Lung (tissue), 12 donors: ENCODE results near the gene FAM32A. TPM values are rescaled to one million over a fixed set of nuclear protein-coding genes. Genes with fewer than 3 reads are reported as not detected.

ENCODE experiments used
- ATAC-seq: fragments of 200-7000 bp; cut with Tn5 transposase; one replicate; pipeline ENCODE4 v1.9.1; 2020; ENCODE audit warnings: moderate number of reproducible peaks; ENCODE audit not compliant: insufficient read depth, low FRiP score
- DNase-seq, 3 donors: peaks; one replicate each; pipeline ENCODE4 v3.0.0-alpha.2; 2013 to 2017
- H3K27ac ChIP-seq, 2 donors: one replicate each; pipeline ENCODE4 v1.5.1; 2013; ENCODE audit warnings: mild to moderate bottlenecking in 2 of 2, moderate library complexity in 2 of 2, control low read depth in 1 of 2, inconsistent platforms in 1 of 2, low read depth in 1 of 2, low read length in 1 of 2
- H3K27me3 ChIP-seq, 3 donors: one replicate each; pipeline ENCODE4 v1.5.1; 2013; ENCODE audit warnings: low read length in 2 of 3; ENCODE audit not compliant: control insufficient read depth in 3 of 3, insufficient read depth in 3 of 3
- H3K36me3 ChIP-seq, 4 donors: one replicate each; pipeline ENCODE4 v1.5.1; 2013; ENCODE audit warnings: low read length in 4 of 4, mild to moderate bottlenecking in 1 of 4, moderate library complexity in 1 of 4; ENCODE audit not compliant: control insufficient read depth in 4 of 4, insufficient read depth in 4 of 4
- H3K4me1 ChIP-seq, 5 donors: one replicate each; pipeline ENCODE4 v1.5.1; 2013; ENCODE audit warnings: low read length in 5 of 5, mild to moderate bottlenecking in 2 of 5, moderate library complexity in 1 of 5; ENCODE audit not compliant: control insufficient read depth in 5 of 5, insufficient read depth in 5 of 5
- H3K4me3 ChIP-seq: one replicate; pipeline ENCODE4 v1.5.1; 2013; ENCODE audit warnings: mild to moderate bottlenecking, control low read depth, moderate library complexity
- H3K9ac ChIP-seq, 2 donors: one replicate each; pipeline ENCODE4 v1.5.1; 2013; ENCODE audit warnings: low read length in 2 of 2, control low read depth in 1 of 2; ENCODE audit not compliant: insufficient read depth in 1 of 2
- H3K9me3 ChIP-seq, 4 donors: one replicate each; pipeline ENCODE4 v1.5.1; 2013; ENCODE audit warnings: low read length in 3 of 4, mild to moderate bottlenecking in 1 of 4, moderate library complexity in 1 of 4; ENCODE audit not compliant: control insufficient read depth in 4 of 4, insufficient read depth in 3 of 4
- WGBS, 2 donors: extraction: QIAGEN DNeasy Blood & Tissue Kit; methylation state at CpG; one replicate each; pipeline ENCODE4 v1.1.7; 2013; 5-methylcytosine and 5-hydroxymethylcytosine counted together
- polyA plus RNA-seq, 2 donors: library from polyadenylated mRNA; stranded (reverse); fragments of 200-250 nt; gene quantifications; one replicate each; pipeline ENCODE4 v1.2.1, GENCODE V29; 2013
- total RNA-seq, 2 donors: library from RNA; depleted of rRNA in 1 of 2; stranded (reverse); fragments of >200 nt in 1 of 2; gene quantifications; one replicate each; pipeline ENCODE4 v1.2.1, GENCODE V29; 2014 to 2021
- TF ChIP-seq, protein P1 (sequence below): IDR thresholded peaks from 2 replicates; pipeline ENCODE4 v1.5.1; 2012; ENCODE audit warnings: mild to moderate bottlenecking; ENCODE audit errors: control extremely low read depth, extremely low read depth
- donor health status: control.
- donor health status: control.
- donor health status: Bipolar disorder and iron deficiency.
- donor health status: healthy.
- donor health status: DM: yes; HTN: yes; CAD: no.

FAM32A gene
- total and polyA plus RNA-seq, 4 donors, result 53.5 to 81.7 (median 68.8) TPM

DNA sequence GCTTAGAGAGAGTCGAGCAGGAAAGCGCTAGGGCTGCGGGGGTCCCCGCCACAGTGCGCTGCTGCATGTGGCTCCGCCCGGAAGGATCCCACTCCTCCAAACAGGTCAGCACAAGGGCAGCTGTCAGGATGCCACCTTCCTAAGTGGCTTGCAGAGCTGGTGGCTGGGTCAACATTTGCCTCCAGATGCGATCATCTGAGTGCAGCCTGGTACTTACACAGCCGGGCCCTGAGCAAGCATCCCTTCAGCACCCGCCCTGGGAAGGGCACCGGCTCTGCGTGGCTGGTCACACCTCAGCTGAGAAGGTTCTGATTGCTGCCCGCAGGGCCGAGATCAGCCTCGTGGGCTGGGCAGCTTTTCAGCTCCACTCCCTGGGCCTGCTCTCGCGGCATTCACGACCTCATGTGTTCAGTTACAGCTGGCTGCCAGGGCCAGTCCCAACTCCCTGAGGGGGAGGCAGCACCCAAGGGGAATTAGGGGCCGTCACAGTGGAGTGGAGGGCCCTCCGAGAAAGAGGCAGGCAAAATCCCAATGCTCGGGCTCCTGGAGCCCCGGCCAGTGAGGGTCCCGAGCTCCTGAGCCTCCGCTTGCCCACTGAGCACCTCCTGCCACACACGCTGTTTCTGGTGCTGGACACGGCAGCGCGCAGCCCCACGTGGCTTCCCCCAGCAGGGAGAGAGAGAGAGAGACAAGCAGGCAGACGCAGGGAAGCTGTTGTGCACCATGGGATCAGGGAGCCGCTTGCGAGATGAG lies 39.3 kb downstream of the FAM32A start:
- TF ChIP-seq, protein P1, sequence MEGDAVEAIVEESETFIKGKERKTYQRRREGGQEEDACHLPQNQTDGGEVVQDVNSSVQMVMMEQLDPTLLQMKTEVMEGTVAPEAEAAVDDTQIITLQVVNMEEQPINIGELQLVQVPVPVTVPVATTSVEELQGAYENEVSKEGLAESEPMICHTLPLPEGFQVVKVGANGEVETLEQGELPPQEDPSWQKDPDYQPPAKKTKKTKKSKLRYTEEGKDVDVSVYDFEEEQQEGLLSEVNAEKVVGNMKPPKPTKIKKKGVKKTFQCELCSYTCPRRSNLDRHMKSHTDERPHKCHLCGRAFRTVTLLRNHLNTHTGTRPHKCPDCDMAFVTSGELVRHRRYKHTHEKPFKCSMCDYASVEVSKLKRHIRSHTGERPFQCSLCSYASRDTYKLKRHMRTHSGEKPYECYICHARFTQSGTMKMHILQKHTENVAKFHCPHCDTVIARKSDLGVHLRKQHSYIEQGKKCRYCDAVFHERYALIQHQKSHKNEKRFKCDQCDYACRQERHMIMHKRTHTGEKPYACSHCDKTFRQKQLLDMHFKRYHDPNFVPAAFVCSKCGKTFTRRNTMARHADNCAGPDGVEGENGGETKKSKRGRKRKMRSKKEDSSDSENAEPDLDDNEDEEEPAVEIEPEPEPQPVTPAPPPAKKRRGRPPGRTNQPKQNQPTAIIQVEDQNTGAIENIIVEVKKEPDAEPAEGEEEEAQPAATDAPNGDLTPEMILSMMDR, result no peak
- H3K9ac ChIP-seq, result no peak overlapping the region
- WGBS, 2 donors, result 87 to 91% methylated on average over 32 of the region's 32 CpGs
- no peaks in the 10 kb centered on the region for H3K27me3 ChIP-seq
- no peak for ATAC-seq
- H3K9me3 ChIP-seq, result peaks cover 4 to 10% (median 7%) of the 10 kb centered on the region in 4 donors
- H3K36me3 ChIP-seq, result peaks cover 17 to 66% (median 41%) of the 10 kb centered on the region in 4 donors
- no peaks in the 10 kb centered on the region for H3K4me1 ChIP-seq
- no peak overlapping the region for H3K27ac ChIP-seq
- no peak for DNase-seq
- H3K4me3 ChIP-seq, result no peak overlapping the region

DNA sequence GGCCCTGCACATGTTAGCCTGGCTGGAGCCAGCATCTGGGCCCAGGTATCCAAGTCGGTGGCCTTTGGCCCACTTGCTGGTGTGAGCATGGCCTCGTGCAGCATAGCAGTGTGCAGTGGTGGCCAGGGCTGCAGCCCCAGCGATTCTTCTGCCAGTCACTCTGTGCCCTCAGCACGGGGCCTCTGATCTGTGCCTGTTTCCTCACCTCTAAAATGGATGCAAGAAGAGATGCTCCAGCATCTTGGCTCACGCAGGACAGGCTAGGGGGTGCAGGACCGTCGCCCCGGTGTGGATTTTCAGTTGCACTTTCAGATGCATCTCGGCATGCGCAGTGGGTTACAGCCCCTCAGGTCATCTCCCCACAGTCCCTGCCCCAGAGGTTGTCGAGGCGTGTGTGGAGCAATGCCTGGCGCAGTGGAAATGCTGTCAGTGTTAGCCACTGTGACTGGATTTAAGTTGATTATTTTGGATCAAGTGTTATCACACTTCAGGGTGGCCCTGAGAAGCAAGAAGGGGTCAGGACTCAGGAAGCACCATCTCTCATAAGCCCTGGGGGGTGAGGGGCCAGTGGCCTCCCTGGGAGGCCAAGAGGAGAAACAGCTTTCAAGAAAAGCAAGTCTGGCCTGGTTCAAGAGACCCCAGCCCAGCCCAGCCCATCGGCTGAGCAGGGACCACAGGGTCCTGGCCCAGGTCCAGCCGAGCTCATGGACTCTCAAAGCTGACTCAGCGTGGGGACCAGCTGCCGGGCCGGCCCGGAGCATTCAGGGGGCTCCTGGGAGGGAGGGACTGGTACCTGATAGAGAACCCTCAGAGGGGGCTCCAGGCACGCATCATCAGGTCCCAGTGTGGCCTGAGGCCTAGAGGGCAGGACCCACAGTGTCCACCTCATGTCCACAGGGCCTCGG lies 40.3 kb downstream of the FAM32A start:
- no peaks in the 10 kb centered on the region for H3K4me1 ChIP-seq
- TF ChIP-seq, protein P1, result no peak
- DNase-seq, result no peak
- WGBS, 2 donors, result 92 to 95% methylated on average over 21 of the region's 21 CpGs
- H3K36me3 ChIP-seq, result peaks cover 16 to 59% (median 43%) of the 10 kb centered on the region in 4 donors
- H3K4me3 ChIP-seq, result no peak overlapping the region
- no peaks in the 10 kb centered on the region for H3K27me3 ChIP-seq
- no peak overlapping the region for H3K27ac ChIP-seq
- H3K9ac ChIP-seq, result no peak overlapping the region
- ATAC-seq, result no peak
- H3K9me3 ChIP-seq, result peaks cover 3 to 10% (median 4%) of the 10 kb centered on the region in 4 donors

DNA sequence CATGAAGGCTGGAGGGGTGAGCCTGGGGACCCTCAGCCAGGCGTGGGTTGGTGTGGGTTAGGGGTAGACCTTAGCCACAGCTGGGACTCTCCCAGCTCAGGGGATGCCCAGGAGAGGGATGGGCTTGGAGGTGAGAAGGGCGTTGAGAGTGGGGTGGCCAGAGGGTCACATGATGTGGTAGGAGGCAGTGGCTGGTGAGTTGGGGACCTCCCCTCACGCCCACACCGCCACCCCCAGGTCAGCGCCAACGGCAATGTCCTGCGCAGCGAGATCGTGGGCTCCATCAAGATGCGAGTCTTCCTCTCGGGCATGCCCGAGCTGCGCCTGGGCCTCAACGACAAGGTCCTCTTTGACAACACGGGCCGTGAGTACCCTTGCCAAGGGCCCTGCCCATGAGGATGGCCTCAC lies 41.0 kb downstream of the FAM32A start:
- Histone ChIP-seq H3K9ac (no peak overlapping the region), H3K27me3 (no peaks in the 10 kb centered on the region), H3K4me1 (no peaks in the 10 kb centered on the region), H3K4me3 (no peak overlapping the region), H3K9me3 (peaks cover 2 to 4% (median 3%) of the 10 kb centered on the region in 4 donors), H3K27ac (no peak overlapping the region), H3K36me3 (peaks cover 12 to 59% (median 39%) of the 10 kb centered on the region in 4 donors)
- WGBS, 2 donors, result 97% methylated on average over 16 of the region's 16 CpGs
- DNase-seq (no peak), ATAC-seq (no peak)
- TF ChIP-seq, protein P1, result no peak
